IMR-90 (cell line): ENCODE measurements around the gene FRMPD3. TPM values are rescaled to one million over a fixed set of nuclear protein-coding genes. Genes with fewer than 3 reads are reported as not detected.
A peak's percentile ranks its signal among the peaks of the same experiment; 100 is the strongest.

Experiments used
- ATAC-seq: fragments of 200-7000 bp; cut with Tn5 transposase; 2 replicates; pipeline ENCODE4 v1.9.1; 2020; ENCODE audit warnings: low read depth, mild to moderate bottlenecking, moderate library complexity
- Bru-seq: library from RNA; stranded (reverse); fragments of 400-500 nt; gene quantifications from one replicate; lab custom pipeline; 2021; lab: Mats Ljungman, UMichigan
- BruChase-seq, 2 experiments: library from RNA; stranded (reverse); fragments of 400-500 nt; gene quantifications; one replicate each; lab custom pipeline; 2021; lab: Mats Ljungman, UMichigan
- BruUV-seq: library from RNA; stranded (reverse); fragments of 400-500 nt; replicated peaks from 2 replicates; lab custom pipeline; 2021; lab: Mats Ljungman, UMichigan
- CTCF ChIA-PET: fragments of 300-600 bp; formaldehyde crosslinking; extraction: SDS; loops from one replicate; lab custom pipeline; 2021; ENCODE audit warnings: antibody characterized with exemption; lab: Yijun Ruan, JAX
- POLR2A ChIA-PET: fragments of 300-600 bp; sonication (Branson Sonifier 250); formaldehyde crosslinking; loops from one replicate; lab custom pipeline; 2022; ENCODE audit warnings: antibody characterized with exemption; ENCODE audit not compliant: unreplicated experiment; lab: Charles Lee
- DNase-seq: peaks from one replicate; pipeline ENCODE4 v3.0.0; 2013
- H2AFZ ChIP-seq: replicated peaks from 2 replicates; pipeline ENCODE3; 2013; ENCODE audit warnings: low read length, mild to moderate bottlenecking; ENCODE audit not compliant: poor library complexity
- H2AK5ac ChIP-seq: 2 replicates; pipeline ENCODE4 v1.6.1; 2013; ENCODE audit warnings: low read depth, low read length, inconsistent platforms
- H2AK9ac ChIP-seq: replicated peaks from 2 replicates; pipeline ENCODE3; 2013; ENCODE audit warnings: mild to moderate bottlenecking, low read depth, low read length, moderate library complexity; ENCODE audit not compliant: poor library complexity
- H2BK120ac ChIP-seq: 2 replicates; pipeline ENCODE4 v1.6.1; 2013; ENCODE audit warnings: low read depth, low read length, inconsistent platforms
- H2BK15ac ChIP-seq: 3 replicates; pipeline ENCODE4 v1.6.1; 2013; ENCODE audit warnings: low read depth, low read length, inconsistent platforms
- H2BK20ac ChIP-seq: 2 replicates; pipeline ENCODE4 v1.6.1; 2013; ENCODE audit warnings: low read depth, mild to moderate bottlenecking, inconsistent platforms, low read length, moderate library complexity
- H2BK5ac ChIP-seq: 2 replicates; pipeline ENCODE4 v1.6.1; 2013; ENCODE audit warnings: mild to moderate bottlenecking, low read depth, low read length, inconsistent platforms; ENCODE audit not compliant: poor library complexity, severe bottlenecking
- H3K14ac ChIP-seq: replicated peaks from 2 replicates; pipeline ENCODE4 v1.6.1; 2013; ENCODE audit warnings: low read depth, low read length, inconsistent platforms
- H3K18ac ChIP-seq: 2 replicates; pipeline ENCODE4 v1.6.1; 2013; ENCODE audit warnings: low read depth, low read length, control low read depth
- H3K23ac ChIP-seq: 2 replicates; pipeline ENCODE4 v1.6.1; 2013; ENCODE audit warnings: low read depth, low read length, inconsistent platforms
- H3K27ac ChIP-seq: 2 replicates; pipeline ENCODE4 v1.5.1; 2013; ENCODE audit warnings: mild to moderate bottlenecking, control low read depth, low read length; ENCODE audit not compliant: insufficient read depth
- H3K27me3 ChIP-seq: 2 replicates; pipeline ENCODE4 v1.6.1; 2013; ENCODE audit warnings: low read length; ENCODE audit not compliant: control insufficient read depth, insufficient read depth
- H3K36me3 ChIP-seq: 2 replicates; pipeline ENCODE4 v1.6.1; 2013; ENCODE audit warnings: low read length, mixed read lengths; ENCODE audit not compliant: control insufficient read depth, insufficient read depth
- H3K4ac ChIP-seq: 2 replicates; pipeline ENCODE4 v1.6.1; 2013; ENCODE audit warnings: low read depth, low read length, inconsistent platforms
- H3K4me1 ChIP-seq: 2 replicates; pipeline ENCODE4 v1.6.1; 2013; ENCODE audit warnings: low read length, mixed read lengths; ENCODE audit not compliant: control insufficient read depth, insufficient read depth
- H3K4me2 ChIP-seq: 2 replicates; pipeline ENCODE4 v1.6.1; 2013; ENCODE audit warnings: low read depth, mild to moderate bottlenecking, control low read depth, low read length, moderate library complexity
- H3K4me3 ChIP-seq: 2 replicates; pipeline ENCODE4 v1.5.1; 2013; ENCODE audit warnings: low read depth, mild to moderate bottlenecking, control low read depth, low read length, moderate library complexity; ENCODE audit not compliant: insufficient read depth
- H3K56ac ChIP-seq: 2 replicates; pipeline ENCODE4 v1.6.1; 2013; ENCODE audit warnings: low read length, inconsistent platforms; ENCODE audit not compliant: insufficient read depth; ENCODE audit errors: extremely low read depth
- H3K79me1 ChIP-seq, 2 experiments: 2 replicates each; pipeline ENCODE4 v1.6.1; 2013; ENCODE audit warnings: low read length in 2 of 2, inconsistent platforms in 1 of 2, low read depth in 1 of 2
- H3K9ac ChIP-seq: 2 replicates; pipeline ENCODE4 v1.6.1; 2013; ENCODE audit warnings: low read depth, low read length, control low read depth
- H3K9me1 ChIP-seq: 2 replicates; pipeline ENCODE4 v1.6.1; 2013; ENCODE audit warnings: low read length, inconsistent platforms; ENCODE audit not compliant: insufficient read depth
- H3K9me3 ChIP-seq: 2 replicates; pipeline ENCODE4 v1.6.1; 2013; ENCODE audit warnings: low read length; ENCODE audit not compliant: control insufficient read depth, insufficient read depth
- H4K20me1 ChIP-seq: 2 replicates; pipeline ENCODE4 v1.6.1; 2013; ENCODE audit warnings: low read length, inconsistent platforms; ENCODE audit not compliant: insufficient read depth
- H4K5ac ChIP-seq: 2 replicates; pipeline ENCODE4 v1.6.1; 2013; ENCODE audit warnings: mild to moderate bottlenecking, low read depth, low read length, control low read depth
- H4K8ac ChIP-seq, 2 experiments: 2 replicates each; pipeline ENCODE4 v1.6.1; 2013; ENCODE audit warnings: low read depth in 2 of 2, low read length in 2 of 2, control low read depth in 1 of 2, inconsistent platforms in 1 of 2
- H4K91ac ChIP-seq: 2 replicates; pipeline ENCODE4 v1.6.1; 2013; ENCODE audit warnings: low read depth, low read length, inconsistent platforms; ENCODE audit not compliant: insufficient read depth
- BHLHE40 ChIP-seq: fragments of 150-350 bp; IDR thresholded peaks from 2 replicates; pipeline ENCODE4 v1.6.1; 2016; ENCODE audit warnings: mild to moderate bottlenecking, low read depth, low read length
- CEBPB ChIP-seq: IDR thresholded peaks from 2 replicates; pipeline ENCODE4 v1.6.1; 2012; ENCODE audit warnings: low read depth, low read length, improper control_type of control experiment
- CHD1 ChIP-seq: IDR thresholded peaks from 2 replicates; pipeline ENCODE4 v1.6.1; 2012; ENCODE audit warnings: low read depth, low read length, improper control_type of control experiment
- FOS ChIP-seq: fragments of 150-350 bp; IDR thresholded peaks from 2 replicates; pipeline ENCODE4 v1.6.1; 2016; ENCODE audit warnings: low read depth, low read length
- MAZ ChIP-seq: IDR thresholded peaks from 2 replicates; pipeline ENCODE4 v1.6.1; 2012; ENCODE audit warnings: low read depth, mild to moderate bottlenecking, low read length, improper control_type of control experiment, moderate library complexity, borderline replicate concordance
- MXI1 ChIP-seq: IDR thresholded peaks from 2 replicates; pipeline ENCODE4 v1.6.1; 2012; ENCODE audit warnings: low read depth, mild to moderate bottlenecking, low read length, moderate library complexity, borderline replicate concordance
- POLR2A ChIP-seq: IDR thresholded peaks from 2 replicates; pipeline ENCODE4 v1.6.1; 2012; ENCODE audit warnings: mild to moderate bottlenecking, low read depth, low read length
- RCOR1 ChIP-seq: IDR thresholded peaks from 2 replicates; pipeline ENCODE4 v1.6.1; 2012; ENCODE audit warnings: mild to moderate bottlenecking, low read length, improper control_type of control experiment; ENCODE audit not compliant: insufficient replicate concordance
- WGBS, 2 experiments: methylation state at CpG; one replicate each; pipeline versions ENCODE4 v1.1.5 to v1.1.7; 2013; ENCODE audit warnings: missing lambda C conversion rate in 2 of 2; ENCODE audit not compliant: insufficient read length in 1 of 2; ENCODE audit errors: extremely low coverage in 2 of 2; 5-methylcytosine and 5-hydroxymethylcytosine counted together
- dilution Hi-C: fragments of 300-500 bp; cut with HindIII; formaldehyde crosslinking; loops from one replicate; pipeline ENCODE4 v1.14.3; 2018; ENCODE audit warnings: low sequenced_read_pairs; ENCODE audit not compliant: unreplicated experiment
- in situ Hi-C: fragments of 300-500 bp; cut with MboI; formaldehyde crosslinking; loops from 3 replicates; pipeline ENCODE4 v1.14.3; 2019; ENCODE audit warnings: low sequenced_read_pairs, inconsistent platforms, mixed read lengths
- intact Hi-C: fragments of 100-400 bp; cut with micrococcal nuclease; formaldehyde crosslinking; loops from 2 replicates; pipeline ENCODE4 v1.10.0; 2022
- long read RNA-seq: library from polyadenylated mRNA; unstranded; transcript quantifications from one replicate; pipeline ENCODE4 v2.0.0, GENCODE V29; 2021; ENCODE audit not compliant: unreplicated experiment
- polyA plus RNA-seq, 3 experiments: library from polyadenylated mRNA; depleted of rRNA; stranded (reverse); fragments of >200 nt; gene quantifications; 2 replicates each; pipeline ENCODE4 v1.2.3, GENCODE V29; 2012; ENCODE audit warnings: low replicate concordance in 1 of 3
- total RNA-seq: library from RNA; depleted of rRNA; stranded (reverse); fragments of >200 nt; gene quantifications from 2 replicates; pipeline ENCODE4 v1.2.3, GENCODE V29; 2012; rRNA removed
- TF ChIP-seq, protein P1 (sequence below): fragments of 150-350 bp; IDR thresholded peaks from 2 replicates; pipeline ENCODE4 v1.6.1; 2016; ENCODE audit warnings: low read depth, mild to moderate bottlenecking, low read length, moderate library complexity, borderline replicate concordance

Gene FRMPD3
- total RNA-seq (under 0.01 TPM in 2 replicates), polyA plus RNA-seq (2012; rRNA removed) (0.17 and 0.19 TPM in 2 replicates), Bru-seq, nascent RNA (percentile 10 among the genes with signal in this experiment), BruChase-seq, experiment 1, labeled RNA remaining after a 6-hour chase (percentile 8 among the genes with signal in this experiment), BruChase-seq, experiment 2, labeled RNA remaining after a 2-hour chase (percentile 4 among the genes with signal in this experiment)
- 0.05 and 0.13 TPM in 2 replicates for polyA plus RNA-seq (2012; cell fraction: cytosol; rRNA removed)
- 0.11 and 0.27 TPM in 2 replicates for polyA plus RNA-seq (2012; cell fraction: nucleus; rRNA removed; ENCODE audit: low replicate concordance)
- long read RNA-seq: 0 reads

GRCh38 chrX:107448998-107449835 is at the start of gene FRMPD3:
FRMPD3 (plus strand) TSS chrX:107449652; CDS start chrX:107526589, 76,937 bp downstream.
- no peak within 1 kb of the TSS for H3K18ac ChIP-seq
- no peak within 1 kb of the TSS for H2BK15ac ChIP-seq
- H2BK20ac ChIP-seq: no peak within 1 kb of the TSS
- no peak within 1 kb of the TSS for H2AK5ac ChIP-seq
- no peak within 1 kb of the TSS for H3K9ac ChIP-seq
- no peaks in the 10 kb centered on the region for H3K4me1 ChIP-seq
- H4K20me1 ChIP-seq: no peaks in the 10 kb centered on the region
- no peak within 1 kb of the TSS for H3K4ac ChIP-seq
- dilution Hi-C loops (no loop called here), intact Hi-C loops (no loop called here), in situ Hi-C loops (no loop called here)
- H3K56ac ChIP-seq: no peak within 1 kb of the TSS
- no peaks in the 10 kb centered on the region for H3K36me3 ChIP-seq
- TF ChIP-seq CHD1: no peak
- no peak for TF ChIP-seq RCOR1
- no peak for TF ChIP-seq MAZ
- no peak for TF ChIP-seq BHLHE40
- no peak for TF ChIP-seq FOS
- no peak for TF ChIP-seq POLR2A
- no peak for TF ChIP-seq CEBPB
- TF ChIP-seq MXI1: no peak
- TF ChIP-seq, protein P1, sequence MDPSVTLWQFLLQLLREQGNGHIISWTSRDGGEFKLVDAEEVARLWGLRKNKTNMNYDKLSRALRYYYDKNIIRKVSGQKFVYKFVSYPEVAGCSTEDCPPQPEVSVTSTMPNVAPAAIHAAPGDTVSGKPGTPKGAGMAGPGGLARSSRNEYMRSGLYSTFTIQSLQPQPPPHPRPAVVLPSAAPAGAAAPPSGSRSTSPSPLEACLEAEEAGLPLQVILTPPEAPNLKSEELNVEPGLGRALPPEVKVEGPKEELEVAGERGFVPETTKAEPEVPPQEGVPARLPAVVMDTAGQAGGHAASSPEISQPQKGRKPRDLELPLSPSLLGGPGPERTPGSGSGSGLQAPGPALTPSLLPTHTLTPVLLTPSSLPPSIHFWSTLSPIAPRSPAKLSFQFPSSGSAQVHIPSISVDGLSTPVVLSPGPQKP: no peak
- ChIA-PET CTCF (no interaction called here), POLR2A (no interaction called here)
- H4K5ac ChIP-seq: no peak within 1 kb of the TSS
- H3K4me2 ChIP-seq: peak within 1 kb of the TSS; percentile 42; the same call in 1 of the 2 replicates
- H2AFZ ChIP-seq: peak within 1 kb of the TSS; percentile 70
- H3K9me3 ChIP-seq: no peaks in the 10 kb centered on the region; the same call in 1 of the 2 replicates
- H2BK5ac ChIP-seq: no peak within 1 kb of the TSS
- no peak within 1 kb of the TSS for H2BK120ac ChIP-seq
- no peak within 1 kb of the TSS for H4K8ac ChIP-seq
- peak within 1 kb of the TSS; percentile 33 for H2AK9ac ChIP-seq
- no peak for DNase-seq
- H3K27ac ChIP-seq: no peak within 1 kb of the TSS
- H3K27me3 ChIP-seq: peaks cover 69% of the 10 kb centered on the region
- no peak within 1 kb of the TSS for H4K91ac ChIP-seq
- 29% methylated on average over 17 of the region's 69 CpGs; no CpG with 5 or more reads in 1 of the 2 experiments for WGBS, 2 experiments
- H3K14ac ChIP-seq: no peak within 1 kb of the TSS
- BruUV-seq: no TSS peak
- H3K4me3 ChIP-seq: no peak within 1 kb of the TSS; the same call in 1 of the 2 replicates
- no peaks in the 10 kb centered on the region for H3K9me1 ChIP-seq
- H3K79me1 ChIP-seq: no peaks in the 10 kb centered on the region
- ATAC-seq: peak; percentile 59
- H3K23ac ChIP-seq: no peak within 1 kb of the TSS
